Activated naive CD8-positive, alpha-beta T cell (primary cell): ENCODE measurements around the gene DOCK9.

Experiments
- H3K27ac Mint-ChIP-seq: one replicate; pipeline ENCODE4 v1.8.0; 2021; ENCODE audit warnings: mixed read lengths
- H3K27me3 Mint-ChIP-seq: one replicate; pipeline ENCODE4 v1.8.0; 2021; ENCODE audit warnings: mixed read lengths
- H3K36me3 Mint-ChIP-seq: one replicate; pipeline ENCODE4 v1.8.0; 2021; ENCODE audit warnings: mixed read lengths
- H3K4me1 Mint-ChIP-seq: one replicate; pipeline ENCODE4 v1.8.0; 2021; ENCODE audit warnings: low read depth, mixed read lengths
- H3K4me3 Mint-ChIP-seq: one replicate; pipeline ENCODE4 v1.8.0; 2021; ENCODE audit warnings: mild to moderate bottlenecking, mixed read lengths
- H3K9me3 Mint-ChIP-seq: one replicate; pipeline ENCODE4 v1.8.0; 2021; ENCODE audit warnings: low read depth, mixed read lengths

Gene DOCK9

GRCh38 chr13:98843482-98843877, 134.4 kb downstream of the DOCK9 start:
- H3K4me3 Mint-ChIP-seq, result no peak overlapping the region
- no peak overlapping the region for H3K27ac Mint-ChIP-seq

GRCh38 chr13:98842858-98843481, 134.9 kb downstream of the DOCK9 start:
- Mint-ChIP-seq H3K9me3 (no peaks in the 10 kb centered on the region), H3K36me3 (peaks cover 12% of the 10 kb centered on the region), H3K27me3 (no peaks in the 10 kb centered on the region), H3K4me1 (peaks cover 3% of the 10 kb centered on the region), H3K4me3 (no peak overlapping the region), H3K27ac (no peak overlapping the region)

More at GRCh38 chr13:98843482-98843877, 134.4 kb downstream of the DOCK9 start:
- Mint-ChIP-seq H3K27me3 (no peaks in the 10 kb centered on the region), H3K36me3 (peaks cover 17% of the 10 kb centered on the region), H3K9me3 (no peaks in the 10 kb centered on the region), H3K4me1 (peaks cover 3% of the 10 kb centered on the region)

GRCh38 chr13:98842070-98842469, 135.8 kb downstream of the DOCK9 start:
- Mint-ChIP-seq H3K9me3 (no peaks in the 10 kb centered on the region), H3K4me3 (no peak overlapping the region), H3K27me3 (no peaks in the 10 kb centered on the region), H3K27ac (no peak overlapping the region), H3K4me1 (peaks cover 3% of the 10 kb centered on the region), H3K36me3 (peaks cover 11% of the 10 kb centered on the region)

GRCh38 chr13:98839856-98840769, 137.8 kb downstream of the DOCK9 start:
- Mint-ChIP-seq H3K4me1 (peaks cover 3% of the 10 kb centered on the region), H3K27me3 (no peaks in the 10 kb centered on the region), H3K27ac (no peak overlapping the region), H3K4me3 (no peak overlapping the region), H3K9me3 (no peaks in the 10 kb centered on the region), H3K36me3 (peaks cover 6% of the 10 kb centered on the region)

GRCh38 chr13:98838776-98839175, 139.1 kb downstream of the DOCK9 start:
- H3K27me3 Mint-ChIP-seq, result no peaks in the 10 kb centered on the region
- H3K4me1 Mint-ChIP-seq, result peaks cover 3% of the 10 kb centered on the region
- H3K27ac Mint-ChIP-seq, result no peak overlapping the region
- no peak overlapping the region for H3K4me3 Mint-ChIP-seq
- no peaks in the 10 kb centered on the region for H3K9me3 Mint-ChIP-seq
- H3K36me3 Mint-ChIP-seq, result peaks cover 9% of the 10 kb centered on the region

- H3K36me3 Mint-ChIP-seq, result peaks cover 11% of the 10 kb centered on the region
- H3K9me3 Mint-ChIP-seq, result no peaks in the 10 kb centered on the region
- no peaks in the 10 kb centered on the region for H3K27me3 Mint-ChIP-seq
- H3K27ac Mint-ChIP-seq, result no peak overlapping the region
- no peak overlapping the region for H3K4me3 Mint-ChIP-seq
- H3K4me1 Mint-ChIP-seq, result no peaks in the 10 kb centered on the region
Observed at GRCh38 chr13:98837896-98838295, 140.0 kb downstream of the DOCK9 start.

GRCh38 chr13:98835156-98835555, 142.7 kb downstream of the DOCK9 start:
- Mint-ChIP-seq H3K9me3 (no peaks in the 10 kb centered on the region), H3K36me3 (peaks cover 24% of the 10 kb centered on the region), H3K4me3 (no peak overlapping the region), H3K27ac (no peak overlapping the region), H3K4me1 (no peaks in the 10 kb centered on the region), H3K27me3 (no peaks in the 10 kb centered on the region)

GRCh38 chr13:98834254-98834960, 143.5 kb downstream of the DOCK9 start:
- H3K36me3 Mint-ChIP-seq, result peaks cover 25% of the 10 kb centered on the region
- no peak overlapping the region for H3K27ac Mint-ChIP-seq
- no peaks in the 10 kb centered on the region for H3K27me3 Mint-ChIP-seq
- H3K9me3 Mint-ChIP-seq, result no peaks in the 10 kb centered on the region
- no peak overlapping the region for H3K4me3 Mint-ChIP-seq
- no peaks in the 10 kb centered on the region for H3K4me1 Mint-ChIP-seq

- Mint-ChIP-seq H3K36me3 (peaks cover 37% of the 10 kb centered on the region), H3K4me3 (no peak overlapping the region), H3K27me3 (no peaks in the 10 kb centered on the region), H3K9me3 (no peaks in the 10 kb centered on the region), H3K27ac (no peak overlapping the region), H3K4me1 (peaks cover 6% of the 10 kb centered on the region)
Observed at GRCh38 chr13:98831236-98831635, 146.6 kb downstream of the DOCK9 start.

- H3K4me1 Mint-ChIP-seq, result peaks cover 10% of the 10 kb centered on the region
- H3K27me3 Mint-ChIP-seq, result no peaks in the 10 kb centered on the region
- H3K27ac Mint-ChIP-seq, result no peak overlapping the region
- H3K4me3 Mint-ChIP-seq, result no peak overlapping the region
- no peaks in the 10 kb centered on the region for H3K9me3 Mint-ChIP-seq
- H3K36me3 Mint-ChIP-seq, result peaks cover 36% of the 10 kb centered on the region
Observed at GRCh38 chr13:98829541-98829940, 148.3 kb downstream of the DOCK9 start.

- no peaks in the 10 kb centered on the region for H3K9me3 Mint-ChIP-seq
- H3K27me3 Mint-ChIP-seq, result no peaks in the 10 kb centered on the region
- peaks cover 10% of the 10 kb centered on the region for H3K4me1 Mint-ChIP-seq
- peaks cover 39% of the 10 kb centered on the region for H3K36me3 Mint-ChIP-seq
- H3K27ac Mint-ChIP-seq, result no peak overlapping the region
- H3K4me3 Mint-ChIP-seq, result no peak overlapping the region
Observed at GRCh38 chr13:98828614-98829013, 149.2 kb downstream of the DOCK9 start.

- Mint-ChIP-seq H3K36me3 (peaks cover 39% of the 10 kb centered on the region), H3K9me3 (no peaks in the 10 kb centered on the region), H3K27me3 (no peaks in the 10 kb centered on the region), H3K27ac (no peak overlapping the region), H3K4me3 (no peak overlapping the region), H3K4me1 (peaks cover 10% of the 10 kb centered on the region)
Observed at GRCh38 chr13:98827449-98827848, 150.4 kb downstream of the DOCK9 start.

- no peaks in the 10 kb centered on the region for H3K27me3 Mint-ChIP-seq
- H3K36me3 Mint-ChIP-seq, result peaks cover 32% of the 10 kb centered on the region
- peaks cover 10% of the 10 kb centered on the region for H3K4me1 Mint-ChIP-seq
- no peaks in the 10 kb centered on the region for H3K9me3 Mint-ChIP-seq
- H3K4me3 Mint-ChIP-seq, result no peak overlapping the region
- no peak overlapping the region for H3K27ac Mint-ChIP-seq
Observed at GRCh38 chr13:98826146-98826545, 151.7 kb downstream of the DOCK9 start.

GRCh38 chr13:98825659-98826058, 152.2 kb downstream of the DOCK9 start:
- Mint-ChIP-seq H3K9me3 (no peaks in the 10 kb centered on the region), H3K27ac (no peak overlapping the region), H3K4me1 (peaks cover 10% of the 10 kb centered on the region), H3K36me3 (peaks cover 31% of the 10 kb centered on the region), H3K4me3 (no peak overlapping the region), H3K27me3 (no peaks in the 10 kb centered on the region)
